ENCODE measurements around the gene GALP.

- no peak for TF ChIP-seq CTCF (IDR thresholded peaks at IDR 0.05)
- TF ChIP-seq POLR2A (IDR thresholded peaks at IDR 0.05), result no peak
Measured at GRCh38 chr19:56174550-56174949, 1.3 kb upstream of the GALP start.

Measured in esophagus squamous epithelium (tissue), 4 donors.